HG03139 (cell line): ENCODE measurements around the gene TBC1D7.

Source experiments
- ATAC-seq: cut with Tn5 transposase; IDR thresholded peaks from one replicate; pipeline ENCODE4 v1.9.1; 2021; ENCODE audit not compliant: unreplicated experiment

TBC1D7 gene

DNA sequence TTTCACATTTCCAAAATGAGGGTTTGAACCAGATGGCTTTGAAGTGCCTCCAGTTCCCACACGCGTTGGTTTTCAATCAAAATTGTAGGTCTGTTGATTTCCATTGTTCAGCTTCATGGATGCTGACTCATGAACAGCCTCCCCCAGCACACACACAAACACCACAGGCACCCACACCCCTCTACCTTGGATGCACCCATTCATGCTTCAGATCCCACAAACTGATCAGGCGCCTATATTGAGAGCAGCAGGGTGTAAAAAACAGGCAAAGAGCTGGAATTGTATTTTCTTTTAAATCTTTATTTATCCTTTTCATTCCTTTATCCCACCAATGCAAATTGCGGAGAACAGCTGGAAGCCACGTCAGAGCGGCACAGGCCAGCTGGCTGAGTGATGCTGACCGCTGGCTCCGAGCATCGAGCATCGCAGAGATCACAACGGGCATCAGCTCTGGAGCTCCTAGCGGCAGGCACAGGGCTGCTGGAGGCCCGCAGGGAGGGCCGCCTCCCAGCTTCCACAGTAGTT is 29.3 kb upstream of the TBC1D7 start:
- no peak for ATAC-seq

GRCh38 chr6:13355999-13356785 is 27.9 kb upstream of the TBC1D7 start:
- ATAC-seq, result peak; percentile 93

- ATAC-seq, result no peak
Observed at GRCh38 chr6:13355043-13355945, 27.0 kb upstream of the TBC1D7 start.

GRCh38 chr6:13354331-13355042 is 26.1 kb upstream of the TBC1D7 start:
- ATAC-seq, result no peak

- ATAC-seq, result no peak
Observed at GRCh38 chr6:13352165-13352564, 23.8 kb upstream of the TBC1D7 start.

- ATAC-seq, result no peak
Observed at GRCh38 chr6:13351271-13351670, 22.9 kb upstream of the TBC1D7 start.

DNA sequence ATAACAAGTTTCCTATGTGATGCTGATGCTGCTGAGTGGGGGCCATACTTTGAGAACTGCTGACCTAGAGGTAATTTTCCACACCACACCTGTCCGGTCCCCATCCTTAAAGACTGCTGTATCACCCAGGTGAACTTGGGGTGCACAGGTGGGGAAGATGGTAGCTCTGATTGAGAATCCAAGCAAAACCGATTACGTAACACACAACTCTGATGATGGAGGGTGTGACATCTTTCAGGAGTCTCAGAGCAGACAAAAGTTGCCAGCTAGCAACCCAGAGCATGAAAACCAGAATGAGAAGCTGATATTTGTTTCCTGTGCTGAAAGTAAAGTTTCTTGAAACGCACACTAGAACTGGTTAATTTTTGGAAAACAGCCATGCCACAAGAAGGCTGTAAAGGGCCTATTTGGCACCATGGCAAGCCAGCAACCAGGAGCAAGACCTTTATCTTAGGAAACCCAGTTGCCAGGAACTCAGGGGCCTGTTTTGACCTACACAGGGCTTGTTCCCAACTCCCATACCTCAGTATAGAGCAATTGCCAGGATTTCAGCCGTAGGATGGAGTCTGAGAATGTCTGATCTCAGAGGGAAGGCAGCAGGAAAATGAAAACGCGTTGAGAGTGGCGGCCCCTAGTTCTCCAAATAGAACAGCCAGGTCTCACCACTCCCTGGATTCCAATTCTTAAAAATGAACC is 21.6 kb upstream of the TBC1D7 start:
- no peak for ATAC-seq

- no peak for ATAC-seq
Observed at GRCh38 chr6:13348334-13349113, 20.2 kb upstream of the TBC1D7 start.

DNA sequence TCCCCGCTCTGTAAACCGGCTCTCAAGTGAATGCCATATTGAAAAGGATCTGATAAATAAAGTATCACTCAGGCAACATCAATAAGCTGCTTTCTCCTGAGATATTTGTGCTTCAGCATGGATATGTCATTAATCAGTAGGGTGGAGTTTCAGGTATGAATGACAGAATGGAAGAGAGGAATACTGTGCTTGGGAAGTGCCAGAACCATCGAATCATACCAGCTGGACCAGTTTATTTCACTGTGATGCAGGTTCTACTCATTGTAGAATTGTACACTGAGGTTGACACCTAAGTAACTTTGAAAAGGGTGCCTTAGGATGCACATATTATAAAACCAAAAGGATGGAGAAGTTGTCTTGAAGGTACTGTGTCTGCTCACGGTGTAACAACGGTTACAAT is 17.9 kb upstream of the TBC1D7 start:
- ATAC-seq, result no peak

- no peak for ATAC-seq
Observed at GRCh38 chr6:13342414-13343019, 14.2 kb upstream of the TBC1D7 start.

GRCh38 chr6:13339863-13340630 is 11.7 kb upstream of the TBC1D7 start:
- no peak for ATAC-seq

DNA sequence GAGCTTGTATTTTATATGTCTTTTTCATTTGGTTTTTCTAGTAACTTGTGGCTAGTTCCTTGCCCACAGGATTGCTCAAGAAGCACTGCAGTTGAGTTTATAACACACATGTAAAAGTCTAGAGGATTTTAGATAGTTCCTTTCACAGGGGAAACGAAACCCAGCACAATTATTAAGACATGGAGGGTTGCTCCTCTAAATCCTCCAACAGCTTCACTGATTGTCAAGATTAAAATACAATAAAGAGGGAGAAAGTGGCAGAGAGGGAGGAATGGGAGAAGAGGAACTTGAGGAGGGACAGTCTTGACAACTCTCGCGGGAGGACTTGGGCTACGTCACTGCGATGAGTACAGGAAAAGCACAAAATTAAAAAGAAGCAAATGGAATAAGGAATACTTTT is 9.7 kb upstream of the TBC1D7 start:
- ATAC-seq, result no peak

- ATAC-seq, result no peak
Observed at GRCh38 chr6:13336553-13336952, 8.2 kb upstream of the TBC1D7 start.

DNA sequence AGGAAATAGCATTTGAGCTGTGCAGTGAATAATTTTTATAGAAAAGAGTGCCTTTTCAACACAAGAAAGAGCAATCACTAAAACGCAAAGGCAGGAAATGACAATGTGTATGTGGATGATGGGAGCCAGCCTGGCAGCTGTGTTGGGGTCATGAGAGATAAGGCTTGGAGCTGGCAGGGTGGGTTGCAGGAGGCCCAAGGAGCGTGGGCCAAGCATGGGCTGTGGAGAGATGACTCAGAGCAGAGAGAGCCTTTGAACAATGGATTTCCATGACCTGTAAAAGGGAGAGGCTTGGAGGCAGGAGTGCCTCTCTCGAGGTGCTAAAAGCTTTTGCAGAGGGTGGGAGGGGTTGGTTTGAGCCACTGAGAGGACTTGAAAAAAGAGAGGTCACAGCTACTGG is 6.6 kb upstream of the TBC1D7 start:
- no peak for ATAC-seq

GRCh38 chr6:13332349-13332706 is 4.0 kb upstream of the TBC1D7 start:
- no peak for ATAC-seq

GRCh38 chr6:13331516-13332348 is 3.4 kb upstream of the TBC1D7 start:
- no peak for ATAC-seq

- ATAC-seq, result no peak
Observed at GRCh38 chr6:13328875-13329183, 492 bp upstream of the TBC1D7 start.

GRCh38 chr6:13327691-13328075 is 654 bp downstream of the TBC1D7 start:
- ATAC-seq, result no peak
